Glutamatergic neuron (in vitro differentiated cells): ENCODE results near the gene FOXI2. TPM values are rescaled to one million over a fixed set of nuclear protein-coding genes. Genes with fewer than 3 reads are reported as not detected.

Experiments used
- DNase-seq: peaks from one replicate; pipeline ENCODE4 v3.0.0; 2022
- H3K27ac Mint-ChIP-seq: one replicate; pipeline ENCODE4 v1.8.0; 2020; ENCODE audit warnings: mild to moderate bottlenecking, mixed read lengths, inconsistent platforms; ENCODE audit not compliant: unreplicated experiment
- H3K27me3 Mint-ChIP-seq: one replicate; pipeline ENCODE4 v1.8.0; 2020; ENCODE audit warnings: mild to moderate bottlenecking, moderate library complexity, mixed read lengths, inconsistent platforms; ENCODE audit not compliant: unreplicated experiment
- H3K36me3 Mint-ChIP-seq: one replicate; pipeline ENCODE4 v1.8.0; 2020; ENCODE audit warnings: mild to moderate bottlenecking, mixed read lengths, inconsistent platforms; ENCODE audit not compliant: unreplicated experiment
- H3K4me1 Mint-ChIP-seq: one replicate; pipeline ENCODE4 v1.8.0; 2020; ENCODE audit warnings: mild to moderate bottlenecking, low read depth, mixed read lengths, inconsistent platforms; ENCODE audit not compliant: unreplicated experiment
- H3K4me3 Mint-ChIP-seq: one replicate; pipeline ENCODE4 v1.8.0; 2020; ENCODE audit warnings: mild to moderate bottlenecking, mixed read lengths, inconsistent platforms; ENCODE audit not compliant: unreplicated experiment
- H3K9me3 Mint-ChIP-seq: one replicate; pipeline ENCODE4 v1.8.0; 2020; ENCODE audit warnings: mild to moderate bottlenecking, moderate library complexity, mixed read lengths, inconsistent platforms; ENCODE audit not compliant: unreplicated experiment
- total RNA-seq: library from RNA; stranded (reverse); fragmentation: NEBNext Ultra II Directional; extraction: Animal tissue kit (Norgen Biotek cat#: 25700); gene quantifications from one replicate; pipeline ENCODE4 v1.2.1, GENCODE V29; 2021; ENCODE audit not compliant: unreplicated experiment
- TF ChIP-seq, protein P1 (sequence below): fragments of 200-600 bp; sonication (generic); IDR thresholded peaks from one replicate; pipeline ENCODE4 v1.5.0; 2021; ENCODE audit not compliant: partially characterized antibody, unreplicated experiment

FOXI2 gene
- total RNA-seq, 1 donor from 2014 or later = 0.17 TPM

DNA sequence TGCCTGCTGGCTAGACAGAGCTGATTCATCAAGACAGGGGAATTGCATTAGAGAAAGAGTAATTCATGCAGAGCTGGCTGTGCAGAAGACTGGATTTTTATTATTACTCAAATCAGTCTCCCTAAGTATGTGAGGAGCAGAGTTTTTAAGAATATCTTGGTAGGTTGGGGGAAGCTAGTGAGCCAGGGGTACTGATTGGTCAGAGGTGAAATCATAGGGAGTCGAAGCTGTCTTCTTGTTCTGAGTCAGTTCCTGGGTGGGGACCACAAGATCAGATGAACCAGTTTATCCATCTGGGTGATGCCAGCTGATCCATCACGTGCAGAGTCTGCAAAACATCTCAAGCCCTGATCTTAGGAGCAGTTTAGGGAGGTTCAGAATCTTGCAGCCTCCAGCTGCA is 39.8 kb downstream of the FOXI2 start:
- no peaks in the 10 kb centered on the region for H3K9me3 Mint-ChIP-seq
- no peaks in the 10 kb centered on the region for H3K36me3 Mint-ChIP-seq
- peaks cover 3% of the 10 kb centered on the region for H3K27me3 Mint-ChIP-seq
- TF ChIP-seq, protein P1, sequence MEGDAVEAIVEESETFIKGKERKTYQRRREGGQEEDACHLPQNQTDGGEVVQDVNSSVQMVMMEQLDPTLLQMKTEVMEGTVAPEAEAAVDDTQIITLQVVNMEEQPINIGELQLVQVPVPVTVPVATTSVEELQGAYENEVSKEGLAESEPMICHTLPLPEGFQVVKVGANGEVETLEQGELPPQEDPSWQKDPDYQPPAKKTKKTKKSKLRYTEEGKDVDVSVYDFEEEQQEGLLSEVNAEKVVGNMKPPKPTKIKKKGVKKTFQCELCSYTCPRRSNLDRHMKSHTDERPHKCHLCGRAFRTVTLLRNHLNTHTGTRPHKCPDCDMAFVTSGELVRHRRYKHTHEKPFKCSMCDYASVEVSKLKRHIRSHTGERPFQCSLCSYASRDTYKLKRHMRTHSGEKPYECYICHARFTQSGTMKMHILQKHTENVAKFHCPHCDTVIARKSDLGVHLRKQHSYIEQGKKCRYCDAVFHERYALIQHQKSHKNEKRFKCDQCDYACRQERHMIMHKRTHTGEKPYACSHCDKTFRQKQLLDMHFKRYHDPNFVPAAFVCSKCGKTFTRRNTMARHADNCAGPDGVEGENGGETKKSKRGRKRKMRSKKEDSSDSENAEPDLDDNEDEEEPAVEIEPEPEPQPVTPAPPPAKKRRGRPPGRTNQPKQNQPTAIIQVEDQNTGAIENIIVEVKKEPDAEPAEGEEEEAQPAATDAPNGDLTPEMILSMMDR = no peak
- no peak overlapping the region for H3K27ac Mint-ChIP-seq
- no peak for DNase-seq
- H3K4me3 Mint-ChIP-seq = no peak overlapping the region
- peaks cover 3% of the 10 kb centered on the region for H3K4me1 Mint-ChIP-seq

DNA sequence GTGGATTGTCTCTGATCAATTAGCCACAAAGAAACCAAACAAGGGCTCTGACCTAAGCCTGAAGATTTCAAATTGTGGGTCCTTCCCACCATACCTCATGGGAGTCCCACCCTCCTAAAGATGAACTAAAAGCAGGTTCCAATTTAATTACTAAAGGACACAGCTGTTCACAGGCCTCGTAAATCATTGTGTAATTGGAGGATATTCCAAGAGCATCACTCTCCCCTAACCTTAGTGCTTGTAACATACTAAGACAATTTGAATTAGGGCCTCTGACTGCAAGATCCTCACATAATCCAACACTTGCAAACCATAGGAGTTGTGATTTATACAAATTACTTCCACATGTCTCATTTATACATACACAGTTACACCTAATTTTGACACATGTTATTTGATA is 44.4 kb downstream of the FOXI2 start:
- Mint-ChIP-seq H3K36me3 (no peaks in the 10 kb centered on the region), H3K27me3 (peaks cover 1% of the 10 kb centered on the region), H3K4me3 (no peak overlapping the region), H3K4me1 (peaks cover 6% of the 10 kb centered on the region), H3K27ac (peak overlapping the region; percentile 46), H3K9me3 (peaks cover 3% of the 10 kb centered on the region)
- no peak for DNase-seq
- TF ChIP-seq, protein P1 = no peak

DNA sequence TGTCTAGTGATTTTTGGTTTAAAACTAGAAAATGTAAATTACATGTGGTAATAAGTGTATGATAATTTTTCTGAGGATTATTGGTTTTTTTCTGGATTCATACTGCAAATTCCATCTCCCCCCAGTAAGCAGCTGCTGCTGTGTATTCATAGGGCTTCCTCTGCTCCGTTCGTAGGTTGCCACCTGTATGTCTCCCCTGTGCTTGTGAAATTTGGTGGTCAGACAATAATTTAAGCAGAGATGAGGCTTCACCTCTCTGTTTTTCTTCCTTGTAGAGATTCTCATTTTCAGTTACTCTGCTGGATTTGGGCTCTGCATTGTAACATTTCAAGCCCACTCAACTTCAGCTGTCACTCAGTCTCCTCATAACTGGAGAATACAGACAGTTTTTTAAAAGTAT is 50.9 kb downstream of the FOXI2 start:
- no peak for DNase-seq
- Mint-ChIP-seq H3K27me3 (peaks cover 3% of the 10 kb centered on the region), H3K36me3 (no peaks in the 10 kb centered on the region), H3K4me1 (peaks cover 1% of the 10 kb centered on the region), H3K9me3 (peaks cover 5% of the 10 kb centered on the region), H3K4me3 (no peak overlapping the region), H3K27ac (no peak overlapping the region)
- TF ChIP-seq, protein P1 = no peak

DNA sequence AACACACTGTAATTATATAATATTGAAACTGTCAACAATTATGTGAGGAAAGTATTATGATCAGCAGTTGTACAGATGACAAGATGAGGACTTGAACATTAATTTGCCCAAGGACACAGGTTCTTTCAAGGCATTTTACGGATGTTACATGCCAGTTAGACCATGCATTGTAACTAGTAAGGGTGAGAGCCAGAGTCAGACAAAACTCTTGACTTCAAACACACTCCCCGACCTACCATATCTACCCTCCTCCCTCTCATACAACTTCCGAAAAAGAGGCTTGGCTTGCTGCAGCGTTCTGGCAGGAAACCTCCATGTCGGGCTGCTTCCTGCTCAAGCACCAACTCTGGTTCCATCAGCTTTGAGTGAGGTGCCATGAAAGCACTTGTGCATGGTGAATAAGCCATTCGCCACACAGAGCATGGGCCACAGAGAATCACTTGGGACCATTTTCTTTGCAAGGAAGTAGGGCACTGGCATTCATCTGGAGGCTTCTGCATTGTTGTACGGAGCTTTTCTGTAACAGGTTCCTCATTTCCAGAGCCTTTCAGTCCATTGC is 53.2 kb downstream of the FOXI2 start:
- Mint-ChIP-seq H3K4me3 (no peak overlapping the region), H3K9me3 (peaks cover 2% of the 10 kb centered on the region), H3K27me3 (peaks cover 3% of the 10 kb centered on the region), H3K27ac (no peak overlapping the region), H3K4me1 (no peaks in the 10 kb centered on the region), H3K36me3 (no peaks in the 10 kb centered on the region)
- TF ChIP-seq, protein P1 = no peak
- DNase-seq = no peak

Other genes with a start within 250 kb of the FOXI2 start
- gene NPS, start 187.9 kb upstream of the FOXI2 start, total RNA-seq = not detected
- not detected for gene CLRN3, start 155.8 kb downstream of the FOXI2 start, total RNA-seq
- 2.6 TPM for gene PTPRE, start 169.9 kb downstream of the FOXI2 start, total RNA-seq